ENCODE data around the gene ASIC4. TPM values are rescaled to one million over a fixed set of nuclear protein-coding genes. Genes with fewer than 3 reads are reported as not detected.

Gene ASIC4
- total RNA-seq, 2 experiments from 2014 or later, result 0.73 to 0.74 TPM

- H3K9me2 ChIP-seq (ENCODE audit: insufficient read depth, low read length), result no peaks in the 10 kb centered on the region
- no TSS peak for BruUV-seq (replicated peaks)
- no peaks in the 10 kb centered on the region for H3K79me2 ChIP-seq (ENCODE audit: insufficient read depth, low read depth, low read length)
- peaks cover 10% of the 10 kb centered on the region for H3K4me1 ChIP-seq (ENCODE audit: insufficient read depth, low read length, poor library complexity, severe bottlenecking)
- ChIA-PET CTCF (ENCODE audit: unreplicated experiment) (no interaction called here), POLR2A (interaction anchor here (1.0 kb wide), 1 partner anchor 11 kb away, joined by 3 read pairs; no protein-coding TSS in a partner anchor)
- H3K36me3 ChIP-seq (ENCODE audit: insufficient read depth, low read length), result no peaks in the 10 kb centered on the region
- H2AFZ ChIP-seq (ENCODE audit: low read length), result no peak overlapping the region
- TF ChIP-seq CTCF (conservative IDR thresholded peaks at IDR 0.05; ENCODE audit: low read length) (no peak), EZH2phosphoT487 (IDR thresholded peaks at IDR 0.05; ENCODE audit: borderline replicate concordance, low read depth, low read length) (no peak)
- no peaks in the 10 kb centered on the region for H3K9me3 ChIP-seq (ENCODE audit: low read length)
- H3K4me2 ChIP-seq (ENCODE audit: low read length), result no peak overlapping the region
- H3K27ac ChIP-seq (ENCODE audit: low read depth, low read length, poor library complexity, severe bottlenecking), result no peak overlapping the region
- intact Hi-C loops (cut with micrococcal nuclease; ENCODE audit: unreplicated experiment), result no loop called here
- H3K4me3 ChIP-seq (ENCODE audit: low read depth, low read length, poor library complexity, severe bottlenecking), result no peak overlapping the region
- no peaks in the 10 kb centered on the region for H4K20me1 ChIP-seq (ENCODE audit: insufficient read depth, low read length)
- DNase-seq (ENCODE audit: low spot score), result no peak
Observed at GRCh38 chr2:219492575-219492974, 21.7 kb upstream of the ASIC4 start.

GRCh38 chr2:219493086-219493485 lies 21.2 kb upstream of the ASIC4 start:
- intact Hi-C loops (cut with micrococcal nuclease; ENCODE audit: unreplicated experiment), result no loop called here
- H3K36me3 ChIP-seq (ENCODE audit: insufficient read depth, low read length), result no peaks in the 10 kb centered on the region
- no peak for TF ChIP-seq CTCF (conservative IDR thresholded peaks at IDR 0.05; ENCODE audit: low read length)
- TF ChIP-seq EZH2phosphoT487 (IDR thresholded peaks at IDR 0.05; ENCODE audit: borderline replicate concordance, low read depth, low read length), result no peak
- H4K20me1 ChIP-seq (ENCODE audit: insufficient read depth, low read length), result no peaks in the 10 kb centered on the region
- H3K79me2 ChIP-seq (ENCODE audit: insufficient read depth, low read depth, low read length), result no peaks in the 10 kb centered on the region
- ChIA-PET CTCF (ENCODE audit: unreplicated experiment) (no interaction called here), POLR2A (no interaction called here)
- peaks cover 11% of the 10 kb centered on the region for H3K4me1 ChIP-seq (ENCODE audit: insufficient read depth, low read length, poor library complexity, severe bottlenecking)
- H3K9me2 ChIP-seq (ENCODE audit: insufficient read depth, low read length), result no peaks in the 10 kb centered on the region
- H3K9me3 ChIP-seq (ENCODE audit: low read length), result no peaks in the 10 kb centered on the region
- DNase-seq (ENCODE audit: low spot score), result no peak
- no peak overlapping the region for H2AFZ ChIP-seq (ENCODE audit: low read length)
- H3K27ac ChIP-seq (ENCODE audit: low read depth, low read length, poor library complexity, severe bottlenecking), result no peak overlapping the region
- no peak overlapping the region for H3K4me2 ChIP-seq (ENCODE audit: low read length)
- H3K4me3 ChIP-seq (ENCODE audit: low read depth, low read length, poor library complexity, severe bottlenecking), result no peak overlapping the region
- no TSS peak for BruUV-seq (replicated peaks)

GRCh38 chr2:219494952-219495530 lies 19.2 kb upstream of the ASIC4 start:
- H3K9me2 ChIP-seq (ENCODE audit: insufficient read depth, low read length), result no peaks in the 10 kb centered on the region
- no peak overlapping the region for H3K4me2 ChIP-seq (ENCODE audit: low read length)
- H3K36me3 ChIP-seq (ENCODE audit: insufficient read depth, low read length), result no peaks in the 10 kb centered on the region
- TF ChIP-seq CTCF (conservative IDR thresholded peaks at IDR 0.05; ENCODE audit: low read length) (no peak), EZH2phosphoT487 (IDR thresholded peaks at IDR 0.05; ENCODE audit: borderline replicate concordance, low read depth, low read length) (no peak)
- no peaks in the 10 kb centered on the region for H3K79me2 ChIP-seq (ENCODE audit: insufficient read depth, low read depth, low read length)
- no peak for DNase-seq (ENCODE audit: low spot score)
- no peaks in the 10 kb centered on the region for H4K20me1 ChIP-seq (ENCODE audit: insufficient read depth, low read length)
- H3K9me3 ChIP-seq (ENCODE audit: low read length), result no peaks in the 10 kb centered on the region
- peaks cover 20% of the 10 kb centered on the region for H3K4me1 ChIP-seq (ENCODE audit: insufficient read depth, low read length, poor library complexity, severe bottlenecking)
- BruUV-seq (replicated peaks), result no TSS peak
- POLR2A ChIA-PET, result no interaction called here
- H3K4me3 ChIP-seq (ENCODE audit: low read depth, low read length, poor library complexity, severe bottlenecking), result no peak overlapping the region
- no peak overlapping the region; the same call in 1 of the 2 replicates for H2AFZ ChIP-seq (ENCODE audit: low read length)
- CTCF ChIA-PET (ENCODE audit: unreplicated experiment), result interaction anchor here (0.8 to 1.3 kb wide), 5 partner anchors 9 to 107 kb away, joined by 3 to 23 read pairs (median 4); partner anchors contain the start of gene DNPEP
- no peak overlapping the region for H3K27ac ChIP-seq (ENCODE audit: low read depth, low read length, poor library complexity, severe bottlenecking)
- intact Hi-C loops (cut with micrococcal nuclease; ENCODE audit: unreplicated experiment), result loop anchor here (1.0 kb wide), 2 partner anchors 35 to 48 kb away; partner anchors contain the start of gene CHPF

All from OCI-LY7 (cell line).